ENCODE measurements around the gene RAD51B.
A peak's percentile ranks its signal among the peaks of the same experiment; 100 is the strongest.

The RAD51B gene

DNA sequence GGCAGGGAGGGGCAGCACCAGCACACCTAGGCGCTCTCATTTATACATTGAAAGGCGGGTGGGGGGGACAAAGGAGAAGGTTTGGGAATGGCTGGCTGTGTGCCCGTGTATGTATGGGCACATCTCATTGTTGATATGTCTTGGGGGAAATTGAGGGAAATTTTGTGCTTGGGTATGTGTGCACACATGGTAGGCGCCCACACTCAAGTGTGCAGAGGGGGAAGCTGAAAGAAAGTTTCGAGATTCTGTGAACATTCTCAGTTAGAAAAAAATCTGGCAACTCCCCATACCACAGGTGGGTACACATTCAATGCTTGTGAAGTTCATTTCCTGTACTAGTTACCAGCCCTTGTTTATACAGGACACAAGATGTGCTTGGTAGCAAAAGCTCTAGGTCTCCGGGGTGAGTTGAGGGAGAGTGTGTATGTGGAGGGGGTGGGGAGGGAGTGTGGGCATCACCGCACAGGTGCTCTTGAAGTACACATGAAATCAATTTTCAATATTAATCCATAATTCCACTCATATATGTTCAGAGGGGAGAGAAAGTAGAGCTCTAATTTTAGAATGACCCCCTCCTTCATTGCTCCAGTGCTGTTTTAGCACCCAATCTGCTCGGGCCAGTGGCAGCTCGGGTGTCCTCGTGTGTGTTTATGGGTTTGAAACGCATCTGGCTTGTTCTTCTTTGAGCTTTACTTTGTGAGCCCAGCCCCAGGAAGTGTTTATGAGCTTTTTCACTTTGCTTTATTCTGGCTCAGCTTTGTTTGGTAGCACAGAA is 687.3 kb downstream of the RAD51B start:
- no peak for DNase-seq

DNA sequence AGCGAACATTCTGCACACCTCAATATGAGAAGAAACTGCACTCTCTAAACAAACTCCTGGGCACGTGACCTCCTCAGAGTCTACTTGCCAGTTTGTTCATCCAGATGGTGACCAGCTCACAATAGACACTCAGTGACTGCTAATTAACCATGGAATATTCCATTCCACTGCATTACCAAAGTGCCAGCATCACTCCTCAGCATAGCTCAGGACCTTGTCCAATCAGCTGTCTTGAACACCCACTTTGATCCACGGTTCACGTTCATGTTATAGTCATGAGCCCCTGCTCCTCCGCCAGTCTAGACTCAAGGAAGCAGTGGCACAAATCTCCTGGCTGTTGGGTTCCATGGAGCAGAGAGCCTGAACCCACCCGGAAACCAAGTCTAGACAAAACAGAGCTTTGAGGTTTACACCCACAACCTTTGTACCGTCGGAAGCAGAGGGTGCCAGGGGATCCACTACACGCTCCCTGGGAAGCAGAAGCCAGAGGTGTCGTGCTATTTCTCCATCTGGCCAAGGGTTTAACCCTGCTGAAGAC is 688.0 kb downstream of the RAD51B start:
- DNase-seq, result no peak

DNA sequence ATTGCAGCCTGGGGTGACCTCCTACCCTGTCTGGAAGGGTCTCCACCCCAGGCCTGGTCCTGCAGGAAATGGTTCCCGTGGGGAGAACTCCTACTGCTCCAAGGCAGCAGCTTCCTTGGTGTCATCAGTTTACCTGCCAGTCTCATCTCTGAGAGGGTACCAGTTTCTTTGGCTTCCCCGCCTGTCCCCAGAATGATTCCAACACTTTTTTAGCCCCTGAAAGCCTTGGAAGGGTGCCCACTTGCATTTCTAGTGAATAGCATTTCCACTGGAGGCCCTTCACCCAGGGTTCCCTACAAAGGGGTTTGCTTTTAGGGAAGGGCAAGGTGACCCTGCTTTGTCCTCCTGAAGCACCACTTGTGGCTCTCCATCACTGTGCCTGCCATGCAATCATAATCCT is 689.0 kb downstream of the RAD51B start:
- no peak for DNase-seq

- peak; percentile 42 for DNase-seq
Observed at GRCh38 chr14:68509188-68509983, 689.8 kb downstream of the RAD51B start.

DNA sequence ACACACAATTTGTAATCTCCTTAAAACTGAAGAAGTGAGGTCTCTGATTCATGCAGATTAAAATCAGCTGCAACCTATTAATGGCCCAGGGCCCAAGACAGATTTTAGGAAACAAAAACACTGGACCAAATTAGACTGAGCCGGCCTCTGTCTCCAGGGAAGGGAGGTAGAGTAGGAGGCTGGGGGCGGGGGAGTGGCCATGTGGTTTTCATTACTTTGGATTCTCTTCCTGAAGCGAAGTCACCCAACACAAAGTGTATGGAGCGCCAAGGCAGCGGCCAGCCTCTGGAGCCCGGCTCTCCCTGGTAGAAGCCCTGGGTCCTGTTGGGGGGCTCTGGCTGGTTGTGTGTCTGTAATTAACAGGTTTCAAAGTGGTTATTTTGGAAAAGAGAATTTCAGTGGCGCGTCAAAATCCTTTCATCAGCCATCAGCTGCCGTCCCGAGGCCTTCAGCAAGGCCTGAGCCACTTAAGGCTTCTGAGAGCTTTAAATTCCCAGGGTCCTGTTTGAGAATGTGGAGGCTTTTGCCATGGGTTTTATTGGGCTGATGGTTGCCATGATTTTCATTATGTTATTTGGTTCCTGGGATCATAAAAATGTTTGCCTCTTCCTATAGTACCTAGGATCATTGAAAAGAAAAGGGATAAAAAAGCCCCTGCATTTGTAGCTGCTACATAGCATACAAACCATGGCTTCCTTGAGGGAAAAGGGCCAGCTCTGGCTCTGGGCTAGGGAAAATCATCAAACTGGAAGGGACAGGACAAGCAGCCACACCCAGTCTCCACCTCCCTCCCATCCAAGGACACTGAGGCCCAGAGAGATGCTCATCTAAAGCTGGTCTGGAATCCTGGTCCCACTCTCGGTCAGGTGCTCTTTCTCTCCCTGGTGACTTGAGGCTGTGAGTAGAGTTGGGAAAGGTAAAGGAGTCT is 690.9 kb downstream of the RAD51B start:
- DNase-seq, result peak; percentile 90

DNA sequence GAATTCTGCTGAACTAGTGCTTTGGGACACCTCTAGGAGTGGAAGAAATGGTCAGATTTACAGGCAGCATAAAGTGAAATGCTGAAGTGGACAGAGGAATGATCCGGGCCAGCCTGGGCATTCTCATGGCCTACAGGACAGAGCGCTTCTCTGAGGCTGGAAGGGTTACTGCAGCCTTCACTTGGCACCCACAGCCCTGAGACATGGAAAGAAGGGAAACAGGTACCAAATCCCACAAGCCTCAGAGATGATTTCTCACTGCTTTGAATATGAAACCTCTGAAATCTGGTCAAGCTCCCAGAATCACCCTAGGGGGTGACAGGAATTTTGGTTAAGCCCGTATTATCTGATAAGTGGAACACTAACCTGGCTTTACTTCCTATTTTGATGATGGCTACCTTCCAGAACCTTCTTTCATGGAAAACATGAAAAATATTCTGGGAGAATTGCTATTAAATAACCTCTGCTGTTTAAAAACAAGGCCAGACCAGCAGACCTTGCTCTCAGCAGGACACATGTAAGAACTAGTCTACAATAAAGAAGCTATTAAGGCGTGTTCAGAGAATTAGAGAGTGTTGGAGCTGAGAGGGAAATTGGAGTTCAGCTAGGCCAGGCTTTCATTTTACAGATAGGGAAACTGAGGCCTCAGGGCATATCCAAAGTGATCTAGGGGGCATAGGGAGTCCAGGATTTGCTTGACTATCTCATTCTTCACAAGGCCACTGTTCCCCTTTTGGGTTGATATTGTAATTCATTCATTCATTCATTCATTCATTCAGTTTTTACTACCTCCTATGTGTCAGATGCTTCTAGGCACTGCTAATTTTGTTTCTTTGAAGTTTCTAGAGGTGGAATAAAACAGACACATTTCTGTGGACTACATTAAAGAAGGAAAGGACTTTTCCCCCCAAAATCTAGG is 691.8 kb downstream of the RAD51B start:
- peak; percentile 65 for DNase-seq

DNA sequence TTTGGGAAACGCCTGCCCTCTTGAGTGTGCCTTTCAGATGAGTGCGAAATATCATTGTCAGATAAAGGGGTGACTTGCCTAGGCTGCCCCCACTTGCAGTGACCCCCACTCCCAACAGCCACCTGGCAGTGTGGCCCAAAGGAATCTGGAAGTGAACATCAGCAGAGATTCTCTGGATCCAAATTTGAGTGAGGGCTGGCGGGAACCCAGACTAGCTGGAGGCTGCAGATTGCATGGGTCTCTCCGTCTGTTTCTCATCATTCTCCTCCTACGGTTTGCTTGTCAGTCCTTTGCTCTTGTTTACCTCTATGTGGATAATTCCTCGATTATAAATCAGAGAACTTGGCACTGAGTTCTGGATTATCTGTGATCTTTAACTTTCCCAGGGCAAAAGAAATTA is 692.5 kb downstream of the RAD51B start:
- DNase-seq, result peak; percentile 74

DNA sequence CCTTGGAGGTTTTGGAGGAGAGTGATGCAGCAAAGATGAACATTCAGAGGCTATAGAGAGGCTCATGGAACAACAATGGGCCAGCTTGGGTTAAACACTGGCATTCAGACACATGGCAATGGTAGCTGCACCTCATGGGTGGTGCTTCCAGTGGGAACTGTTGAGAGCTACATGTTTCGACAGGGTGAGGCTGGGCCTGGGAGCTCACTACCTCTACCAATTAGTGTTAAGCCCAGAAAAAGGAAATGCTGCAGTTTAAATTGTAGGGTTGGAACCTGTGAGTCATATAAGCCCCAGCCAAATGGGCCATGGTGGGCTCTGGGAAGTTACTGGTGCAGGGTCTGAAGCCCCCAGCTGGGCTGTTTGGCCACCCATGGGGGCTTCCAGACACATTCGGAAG is 693.6 kb downstream of the RAD51B start:
- no peak for DNase-seq

DNA sequence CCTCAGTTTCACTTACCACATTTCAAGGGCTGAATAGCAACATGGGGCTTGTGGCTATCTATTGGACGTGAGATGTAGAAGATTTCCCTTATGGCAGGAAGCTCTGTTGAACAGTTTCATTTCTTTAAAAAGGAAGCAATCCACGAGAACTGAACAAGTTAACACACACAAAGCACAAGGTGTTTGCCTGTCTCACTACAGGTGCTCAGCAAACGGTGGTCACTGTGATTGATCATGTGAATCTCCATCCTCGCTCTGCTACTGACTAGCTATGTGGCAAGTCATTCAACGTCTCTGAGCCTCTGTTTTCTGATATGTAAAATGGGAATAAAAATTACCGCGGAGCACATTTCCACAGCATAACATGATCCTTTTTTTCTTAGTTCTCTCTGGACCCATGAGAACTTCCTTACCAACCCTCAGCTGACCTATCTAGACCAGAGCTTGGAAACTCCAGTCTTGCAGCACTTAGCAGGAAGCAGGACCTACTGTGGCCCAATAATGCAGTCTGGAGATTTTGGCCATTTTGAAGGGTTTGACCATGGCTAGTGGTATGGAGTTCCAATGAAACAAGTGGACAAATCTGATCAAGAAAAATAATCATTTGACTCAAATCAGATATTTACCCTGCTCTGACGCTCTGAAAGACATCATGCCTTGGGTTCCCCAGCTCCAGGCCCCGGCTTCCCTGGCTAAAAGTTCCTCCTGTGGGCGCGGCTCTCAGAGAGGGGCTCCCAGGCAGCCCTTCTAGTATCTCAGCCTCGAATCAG is 694.4 kb downstream of the RAD51B start:
- no peak for DNase-seq

DNA sequence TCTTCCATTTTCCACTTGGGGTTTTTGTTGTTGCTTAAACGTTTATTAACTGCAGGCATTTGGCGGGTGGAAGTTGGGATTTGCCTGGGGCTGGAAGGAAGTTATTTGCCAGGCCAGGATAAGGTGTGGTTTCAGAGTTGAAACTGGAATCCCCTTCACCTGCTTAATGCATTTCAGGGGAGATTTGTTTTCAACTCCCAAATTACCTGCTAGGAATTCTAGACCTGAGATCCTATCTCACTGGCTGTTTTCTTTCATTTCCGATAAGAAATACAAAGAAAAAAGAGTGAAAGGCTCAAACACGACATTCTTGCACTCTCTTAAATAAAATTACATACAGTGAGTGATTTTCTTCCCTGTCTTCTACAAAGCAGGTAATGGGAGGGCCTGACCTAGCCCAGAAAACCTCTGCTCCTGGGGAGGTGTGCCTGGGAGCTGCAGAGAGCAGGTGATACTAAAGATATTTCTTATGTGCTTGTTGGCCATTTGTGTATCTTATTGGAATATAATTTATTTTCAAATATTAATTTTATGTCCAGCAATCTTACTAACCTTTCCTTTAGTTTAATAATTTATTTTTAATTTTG is 695.1 kb downstream of the RAD51B start:
- no peak for DNase-seq

GRCh38 chr14:68516342-68516741 is 696.8 kb downstream of the RAD51B start:
- DNase-seq, result no peak

DNA sequence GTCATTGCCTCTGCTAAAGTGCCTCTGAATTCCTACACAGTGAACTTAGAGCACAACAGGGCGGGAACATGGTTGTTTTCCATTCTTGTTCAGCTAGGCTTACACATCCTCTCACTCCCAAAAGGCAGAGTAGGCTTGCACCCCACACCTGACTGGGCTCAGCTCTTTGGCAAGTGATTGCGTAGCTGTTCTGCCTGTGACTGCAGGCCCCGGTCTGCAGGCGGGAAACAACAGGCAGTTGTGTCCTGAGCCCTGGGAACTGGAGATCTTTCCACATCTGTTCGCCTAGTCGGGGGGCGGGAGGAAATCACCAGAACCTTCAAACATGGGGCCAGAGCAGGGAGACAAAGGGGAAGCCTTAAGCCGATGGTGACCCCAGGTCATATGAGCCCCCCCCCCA is 698.6 kb downstream of the RAD51B start:
- DNase-seq, result peak; percentile 83

DNA sequence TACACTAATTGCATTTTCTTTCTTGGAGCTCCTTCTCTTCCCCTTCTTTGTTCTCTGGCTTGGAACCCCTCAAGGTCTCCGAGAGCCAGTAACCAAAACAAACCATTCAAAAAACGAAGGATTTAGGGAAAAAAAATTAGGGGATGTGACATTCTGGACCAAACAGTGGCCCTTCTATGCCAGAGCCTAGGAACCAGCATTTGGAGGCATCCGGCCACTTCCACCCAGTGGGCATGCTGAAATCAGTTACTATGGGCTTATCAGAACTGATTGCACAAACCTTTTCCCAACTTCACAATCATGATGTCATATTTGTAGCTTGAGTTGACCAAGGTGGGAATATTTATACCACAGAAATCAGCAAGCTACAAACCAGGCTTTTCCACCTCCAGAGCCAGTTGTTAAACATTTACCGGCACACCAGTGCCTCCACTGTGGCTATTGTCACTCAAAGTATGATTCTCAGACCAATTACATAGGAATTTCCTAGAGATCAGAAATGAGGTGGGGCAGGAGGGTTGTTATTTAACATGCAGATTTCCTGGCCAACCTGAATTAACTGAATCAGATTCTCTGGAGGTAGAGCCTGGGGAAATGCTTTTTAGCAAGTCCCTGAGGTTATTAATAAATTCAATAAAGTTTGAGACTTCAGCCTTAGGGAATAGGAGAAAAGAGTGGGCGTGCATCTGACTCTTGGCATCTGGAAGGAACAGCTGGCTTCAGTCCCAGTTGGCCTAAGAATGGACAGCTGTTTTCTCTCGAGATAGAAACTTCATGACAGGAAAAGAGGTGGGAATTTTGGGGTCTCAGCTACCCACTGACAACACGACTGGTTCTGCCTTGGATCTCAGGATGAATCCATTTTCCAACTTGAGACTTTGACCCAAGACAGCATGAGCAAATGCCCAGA is 699.4 kb downstream of the RAD51B start:
- peak; percentile 67 for DNase-seq

GRCh38 chr14:68519671-68520187 is 700.1 kb downstream of the RAD51B start:
- no peak for DNase-seq

DNA sequence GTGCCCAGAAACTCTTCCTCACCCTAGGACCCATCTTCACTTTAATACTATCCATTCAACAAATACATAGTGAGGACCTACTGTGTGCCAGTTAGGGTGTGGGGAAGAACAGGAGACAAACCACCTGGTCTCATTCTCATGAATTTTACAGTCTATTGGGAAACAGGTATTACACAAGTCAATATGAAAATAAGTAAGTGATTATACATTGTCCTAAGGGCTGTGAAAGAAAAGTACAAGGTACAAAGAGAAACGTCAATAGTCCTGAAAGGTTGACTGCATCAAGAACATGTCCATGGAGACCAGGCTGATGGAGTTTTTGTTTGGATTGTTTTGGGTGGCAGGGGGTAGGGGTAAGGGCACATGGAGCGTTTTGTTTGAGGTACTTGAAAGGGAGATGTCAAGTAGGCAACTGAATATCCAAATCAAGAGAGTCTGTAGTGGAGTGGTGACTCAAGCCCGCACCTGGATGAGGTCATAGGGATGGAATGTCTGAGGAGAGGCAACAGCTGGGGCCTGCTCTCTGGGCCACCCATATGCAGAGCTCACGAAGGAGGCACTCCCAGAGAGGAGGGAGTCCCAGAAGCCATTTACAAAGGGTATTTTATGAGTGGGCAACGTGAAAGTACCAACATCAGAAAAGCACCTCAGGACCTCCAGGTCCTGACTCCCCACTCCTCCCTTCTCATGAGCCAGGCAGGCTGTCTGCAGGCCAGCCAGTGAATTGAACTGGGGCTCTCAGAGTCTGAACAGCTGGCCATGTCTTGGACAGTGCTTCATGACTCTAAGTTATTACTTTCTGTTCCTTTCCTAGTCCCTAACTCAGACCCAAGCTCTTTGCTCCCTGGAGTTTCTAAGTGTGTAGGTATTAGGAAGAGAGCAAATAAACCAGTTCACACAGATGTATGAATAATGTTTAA is 701.3 kb downstream of the RAD51B start:
- DNase-seq, result no peak

GRCh38 chr14:68521557-68521901 is 702.0 kb downstream of the RAD51B start:
- DNase-seq, result no peak

GRCh38 chr14:68521961-68522509 is 702.5 kb downstream of the RAD51B start:
- no peak for DNase-seq

Data from femur (tissue), 1 donor.